Caco-2 (cell line): ENCODE measurements around the gene AOPEP. TPM values are rescaled to one million over a fixed set of nuclear protein-coding genes. Genes with fewer than 3 reads are reported as not detected.

Source experiments
- BruUV-seq: library from RNA; stranded (reverse); fragments of 400-500 nt; replicated peaks from 2 replicates; lab custom pipeline; 2021; lab: Mats Ljungman, UMichigan
- CTCF ChIA-PET: fragments of 300-600 bp; sonication (Branson Sonifier 250); formaldehyde crosslinking; loops from one replicate; lab custom pipeline; 2022; ENCODE audit warnings: antibody characterized with exemption; lab: Charles Lee
- POLR2A ChIA-PET: fragments of 300-600 bp; sonication (Branson Sonifier 250); formaldehyde crosslinking; loops from one replicate; lab custom pipeline; 2022; ENCODE audit warnings: antibody characterized with exemption; lab: Charles Lee
- DNase-seq, 2 experiments: peaks; one replicate each; pipeline versions ENCODE4 v3.0.0 to v3.0.0-alpha.2; 2020 to 2022
- H3K27me3 ChIP-seq: replicated peaks from 2 replicates; pipeline ENCODE4 v1.6.0; 2011; ENCODE audit warnings: low read length; ENCODE audit not compliant: control insufficient read depth, insufficient read depth
- H3K36me3 ChIP-seq: 2 replicates; pipeline ENCODE4 v1.5.1; 2011; ENCODE audit warnings: low read length; ENCODE audit not compliant: control insufficient read depth, insufficient read depth
- H3K4me1 ChIP-seq: fragments of 250-450 bp; sonication (Bioruptor Pico); 2 replicates; pipeline ENCODE4 v1.5.1; 2020; ENCODE audit warnings: mild to moderate bottlenecking
- H3K4me3 ChIP-seq: 2 replicates; pipeline ENCODE4 v1.5.1; 2011; ENCODE audit warnings: low read depth, mild to moderate bottlenecking, control low read depth, low read length
- H3K9me3 ChIP-seq: fragments of 250-450 bp; sonication (Bioruptor Pico); 2 replicates; pipeline ENCODE4 v1.5.1; 2020; ENCODE audit warnings: mild to moderate bottlenecking, moderate library complexity
- H3K27ac Mint-ChIP-seq: one replicate; pipeline ENCODE4 v1.8.0; 2022; ENCODE audit warnings: mixed read lengths; ENCODE audit not compliant: unreplicated experiment
- H3K27me3 Mint-ChIP-seq: one replicate; pipeline ENCODE4 v1.8.0; 2022; ENCODE audit warnings: mixed read lengths; ENCODE audit not compliant: insufficient read depth, unreplicated experiment
- H3K36me3 Mint-ChIP-seq: one replicate; pipeline ENCODE4 v1.8.0; 2022; ENCODE audit warnings: mild to moderate bottlenecking, mixed read lengths; ENCODE audit not compliant: insufficient read depth, unreplicated experiment
- H3K4me1 Mint-ChIP-seq: one replicate; pipeline ENCODE4 v1.8.0; 2022; ENCODE audit warnings: low read depth, mixed read lengths; ENCODE audit not compliant: unreplicated experiment
- H3K4me3 Mint-ChIP-seq: one replicate; pipeline ENCODE4 v1.8.0; 2022; ENCODE audit warnings: mild to moderate bottlenecking, moderate library complexity, mixed read lengths; ENCODE audit not compliant: unreplicated experiment
- H3K9me3 Mint-ChIP-seq: one replicate; pipeline ENCODE4 v1.8.0; 2022; ENCODE audit warnings: mixed read lengths; ENCODE audit not compliant: unreplicated experiment
- intact Hi-C: fragments of 100-400 bp; cut with micrococcal nuclease; formaldehyde crosslinking; loops from one replicate; pipeline ENCODE4 v1.10.0; 2022; ENCODE audit not compliant: unreplicated experiment
- total RNA-seq: library from RNA; stranded (reverse); gene quantifications from 2 replicates; pipeline ENCODE4 v1.2.3, GENCODE V29; 2022
- TF ChIP-seq, protein P1 (sequence below), 2 experiments: fragments of 200-600 bp in 1 of 2; IDR thresholded peaks; 1 replicate in 1 of 2; 2 replicates in 1 of 2; pipeline versions ENCODE4 v1.5.1 to v1.8.0; 2011 to 2022; ENCODE audit warnings: antibody characterized with exemption in 1 of 2, control low read depth in 1 of 2, inconsistent platforms in 1 of 2, low read depth in 1 of 2, low read length in 1 of 2, mild to moderate bottlenecking in 1 of 2, moderate library complexity in 1 of 2; ENCODE audit not compliant: insufficient read depth in 1 of 2, severe bottlenecking in 1 of 2, unreplicated experiment in 1 of 2

Gene AOPEP
- total RNA-seq, 1 experiment from 2014 or later, result 63.3 TPM

DNA sequence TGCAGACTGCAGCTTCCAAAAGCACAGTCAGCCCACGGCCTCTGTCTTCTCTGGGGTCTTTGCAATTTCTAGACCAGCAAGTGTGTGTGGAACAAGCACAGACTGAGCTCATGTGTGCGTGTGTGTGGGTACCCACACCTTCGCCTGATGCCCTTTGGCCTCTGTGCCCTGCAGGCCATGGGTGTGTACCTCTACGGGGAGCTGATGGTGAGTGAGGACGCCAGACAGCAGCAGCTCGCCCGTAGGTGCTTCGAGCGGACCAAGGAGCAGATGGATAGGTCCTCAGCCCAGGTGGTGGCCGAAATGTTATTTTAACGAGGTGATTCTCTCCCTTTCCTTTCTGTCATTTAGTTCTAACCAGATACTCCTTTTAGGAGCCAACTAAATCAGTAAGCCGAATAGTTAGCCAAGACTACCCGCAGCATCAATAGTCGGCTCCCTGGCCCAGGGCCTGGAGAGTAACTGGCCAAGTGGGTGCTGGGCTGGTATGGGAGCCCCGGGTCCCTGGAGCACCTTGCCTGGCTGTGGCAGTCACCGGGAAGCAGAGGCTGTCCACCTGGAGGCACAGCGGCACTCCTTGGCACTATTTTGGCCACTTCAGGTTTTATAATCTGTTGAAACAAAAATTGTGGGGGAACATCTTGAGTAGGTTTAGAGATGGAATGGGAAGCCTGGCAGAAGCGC lies 356.0 kb downstream of the AOPEP start:
- Mint-ChIP-seq H3K4me1 (peaks cover 21% of the 10 kb centered on the region), H3K36me3 (peaks cover 95% of the 10 kb centered on the region), H3K9me3 (no peaks in the 10 kb centered on the region), H3K27ac (peak overlapping the region; percentile 21), H3K4me3 (no peak overlapping the region), H3K27me3 (no peaks in the 10 kb centered on the region)
- Histone ChIP-seq H3K4me1 (peaks cover 23% of the 10 kb centered on the region), H3K36me3 (peaks cover 14% of the 10 kb centered on the region), H3K27me3 (no peaks in the 10 kb centered on the region), H3K9me3 (no peaks in the 10 kb centered on the region), H3K4me3 (no peak overlapping the region)
- no TSS peak for BruUV-seq
- POLR2A ChIA-PET, result no interaction called here
- peak in 1 of 2 experiments; percentile 8 for DNase-seq
- TF ChIP-seq, protein P1, sequence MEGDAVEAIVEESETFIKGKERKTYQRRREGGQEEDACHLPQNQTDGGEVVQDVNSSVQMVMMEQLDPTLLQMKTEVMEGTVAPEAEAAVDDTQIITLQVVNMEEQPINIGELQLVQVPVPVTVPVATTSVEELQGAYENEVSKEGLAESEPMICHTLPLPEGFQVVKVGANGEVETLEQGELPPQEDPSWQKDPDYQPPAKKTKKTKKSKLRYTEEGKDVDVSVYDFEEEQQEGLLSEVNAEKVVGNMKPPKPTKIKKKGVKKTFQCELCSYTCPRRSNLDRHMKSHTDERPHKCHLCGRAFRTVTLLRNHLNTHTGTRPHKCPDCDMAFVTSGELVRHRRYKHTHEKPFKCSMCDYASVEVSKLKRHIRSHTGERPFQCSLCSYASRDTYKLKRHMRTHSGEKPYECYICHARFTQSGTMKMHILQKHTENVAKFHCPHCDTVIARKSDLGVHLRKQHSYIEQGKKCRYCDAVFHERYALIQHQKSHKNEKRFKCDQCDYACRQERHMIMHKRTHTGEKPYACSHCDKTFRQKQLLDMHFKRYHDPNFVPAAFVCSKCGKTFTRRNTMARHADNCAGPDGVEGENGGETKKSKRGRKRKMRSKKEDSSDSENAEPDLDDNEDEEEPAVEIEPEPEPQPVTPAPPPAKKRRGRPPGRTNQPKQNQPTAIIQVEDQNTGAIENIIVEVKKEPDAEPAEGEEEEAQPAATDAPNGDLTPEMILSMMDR (IDR thresholded peaks at IDR 0.05; ENCODE audit: insufficient read depth in 1 of 2, low read depth in 1 of 2, low read length in 1 of 2, severe bottlenecking in 1 of 2, unreplicated experiment in 1 of 2), result no peak
- CTCF ChIA-PET, result no interaction called here
- intact Hi-C loops, result no loop called here

DNA sequence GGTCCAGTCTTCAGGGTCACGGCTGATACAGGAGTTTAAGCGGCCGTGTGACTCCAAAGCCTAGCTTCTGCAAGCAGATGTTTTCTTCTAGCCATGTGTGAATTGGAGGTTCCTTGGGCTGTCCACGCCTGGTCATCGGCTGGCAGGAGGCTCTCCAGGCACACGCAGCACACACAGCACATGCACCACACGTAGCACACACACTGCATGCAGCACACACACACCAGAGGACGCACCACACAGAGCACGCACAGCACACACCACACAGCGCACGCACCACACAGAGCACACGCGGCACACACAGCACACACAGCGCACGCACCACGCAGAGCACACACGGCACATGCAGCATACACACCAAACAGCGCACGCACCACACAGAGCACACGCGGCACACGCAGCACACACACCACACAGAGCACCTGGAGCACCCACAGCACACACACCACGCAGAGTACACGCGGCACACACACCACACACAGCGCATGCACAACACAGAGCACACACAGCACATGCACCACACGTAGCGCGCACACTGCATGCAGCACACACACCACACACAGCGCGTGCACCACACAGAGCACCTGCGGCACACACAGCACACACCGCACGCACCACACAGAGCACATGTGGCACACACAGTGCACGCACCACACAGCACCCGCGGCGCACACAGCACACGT lies 356.7 kb downstream of the AOPEP start:
- Histone ChIP-seq H3K36me3 (peaks cover 14% of the 10 kb centered on the region), H3K4me3 (no peak overlapping the region), H3K4me1 (peaks cover 16% of the 10 kb centered on the region), H3K9me3 (no peaks in the 10 kb centered on the region), H3K27me3 (no peaks in the 10 kb centered on the region)
- no peaks in the 10 kb centered on the region for H3K9me3 Mint-ChIP-seq
- peak overlapping the region; percentile 19 for H3K4me3 Mint-ChIP-seq
- H3K36me3 Mint-ChIP-seq, result peaks cover 95% of the 10 kb centered on the region
- H3K27ac Mint-ChIP-seq, result peak overlapping the region; percentile 21
- intact Hi-C loops, result no loop called here
- BruUV-seq, result no TSS peak
- H3K4me1 Mint-ChIP-seq, result peaks cover 20% of the 10 kb centered on the region
- TF ChIP-seq, protein P1 (IDR thresholded peaks at IDR 0.05; ENCODE audit: insufficient read depth in 1 of 2, low read depth in 1 of 2, low read length in 1 of 2, severe bottlenecking in 1 of 2, unreplicated experiment in 1 of 2), result no peak
- ChIA-PET POLR2A (no interaction called here), CTCF (no interaction called here)
- DNase-seq, result no peak
- H3K27me3 Mint-ChIP-seq, result no peaks in the 10 kb centered on the region

DNA sequence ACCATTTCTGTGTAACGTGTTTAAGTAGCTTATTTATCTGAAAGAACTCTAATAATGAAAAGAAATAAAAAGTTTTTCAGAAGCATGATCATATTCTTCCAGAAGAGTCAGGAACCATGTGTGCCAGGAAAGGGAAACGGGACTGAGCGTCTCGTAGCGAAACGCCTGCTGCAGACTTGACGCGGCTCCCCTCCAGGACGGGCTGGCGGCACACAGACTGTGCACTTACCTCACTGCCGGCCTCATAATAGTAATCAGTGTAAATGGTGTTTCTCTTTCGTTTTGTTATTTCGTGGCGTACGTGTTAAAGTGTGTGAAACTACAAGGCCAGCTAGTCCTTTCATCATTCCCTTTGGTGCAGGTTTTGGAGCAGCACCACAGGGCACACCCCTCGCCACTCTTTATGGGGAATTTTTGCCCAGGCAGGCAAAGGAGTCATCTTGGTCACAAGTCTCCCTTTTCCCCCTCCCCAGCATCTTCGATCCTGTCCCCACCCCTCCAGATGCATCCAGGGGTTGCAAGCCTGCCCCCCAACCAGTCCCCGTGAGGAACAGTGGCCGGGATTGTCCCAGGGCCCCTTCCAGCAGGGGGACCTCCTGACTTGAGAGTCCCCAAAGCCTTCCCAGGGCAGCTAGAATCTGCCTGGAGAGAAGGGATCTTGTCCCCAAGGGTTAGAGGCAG lies 357.9 kb downstream of the AOPEP start:
- H3K36me3 Mint-ChIP-seq, result peaks cover 91% of the 10 kb centered on the region
- peaks cover 13% of the 10 kb centered on the region for H3K4me1 Mint-ChIP-seq
- peak in 1 of 2 experiments; percentile 20 for DNase-seq
- peaks cover 5% of the 10 kb centered on the region; the same call in 1 of the 2 replicates for H3K4me1 ChIP-seq
- no peak overlapping the region for H3K4me3 ChIP-seq
- no peaks in the 10 kb centered on the region for H3K9me3 ChIP-seq
- TSS peak; percentile 14 for BruUV-seq
- peaks cover 18% of the 10 kb centered on the region for H3K36me3 ChIP-seq
- no peaks in the 10 kb centered on the region for H3K27me3 ChIP-seq
- no peaks in the 10 kb centered on the region for H3K27me3 Mint-ChIP-seq
- ChIA-PET POLR2A (no interaction called here), CTCF (no interaction called here)
- intact Hi-C loops, result no loop called here
- H3K9me3 Mint-ChIP-seq, result no peaks in the 10 kb centered on the region
- no peak overlapping the region for H3K4me3 Mint-ChIP-seq
- TF ChIP-seq, protein P1 (IDR thresholded peaks at IDR 0.05; ENCODE audit: insufficient read depth in 1 of 2, low read depth in 1 of 2, low read length in 1 of 2, severe bottlenecking in 1 of 2, unreplicated experiment in 1 of 2), result no peak
- no peak overlapping the region for H3K27ac Mint-ChIP-seq
